Bronchial epithelial cell (primary cell): ENCODE results near the gene RNU2-63P. TPM values are rescaled to one million over a fixed set of nuclear protein-coding genes. Genes with fewer than 3 reads are reported as not detected.
"Not testable (repeated sequence)": the region's sequence is repeated elsewhere in the genome, so short reads cannot be mapped to it uniquely, and the experiment has no call there.

ENCODE experiments used
- DNase-seq: peaks from one replicate; pipeline ENCODE4 v3.0.0-alpha.2; 2010; ENCODE audit warnings: low read depth
- FAIRE-seq: peaks from 2 replicates; lab custom pipeline; 2011; peaks lifted over from hg19 to GRCh38; lab: Jason Lieb, UNC
- H3K27me3 ChIP-seq: 2 replicates; pipeline ENCODE4 v1.5.1; 2011; ENCODE audit warnings: low read length; ENCODE audit not compliant: control insufficient read depth, insufficient read depth
- H3K36me3 ChIP-seq: 2 replicates; pipeline ENCODE4 v1.5.1; 2011; ENCODE audit warnings: low read length; ENCODE audit not compliant: control insufficient read depth, insufficient read depth
- H3K4me3 ChIP-seq: 2 replicates; pipeline ENCODE4 v1.5.1; 2011; ENCODE audit warnings: mild to moderate bottlenecking, low read depth, low read length, control low read depth
- total RNA-seq: library from RNA; depleted of rRNA; stranded (reverse); fragments of >200 nt; gene quantifications from 2 replicates; pipeline ENCODE4 v1.2.1, GENCODE V29; 2014

The RNU2-63P gene
- total RNA-seq, 1 donor from 2014 or later = not detected

- not testable (repeated sequence) for FAIRE-seq
Measured at GRCh38 chr2:87972385-87972784, 44.0 kb downstream of the RNU2-63P start.

More at GRCh38 chr2:87972385-87972784, 44.0 kb downstream of the RNU2-63P start:
- not testable (repeated sequence) for H3K36me3 ChIP-seq, H3K27me3 ChIP-seq, H3K4me3 ChIP-seq, DNase-seq

Other genes with a start within 250 kb of the RNU2-63P start
- gene RGPD2, start 190.8 kb downstream of the RNU2-63P start, total RNA-seq = 3.2 and 6.9 TPM in 2 replicates
- 8.4 and 13.6 TPM in 2 replicates for gene KRCC1, start 39.2 kb upstream of the RNU2-63P start, total RNA-seq
- gene SMYD1, start 51.3 kb upstream of the RNU2-63P start, total RNA-seq = not detected in 2 replicates
- gene FABP1, start 111.5 kb upstream of the RNU2-63P start, total RNA-seq = not detected in 2 replicates
- 2.4 and 8.1 TPM in 2 replicates for gene THNSL2, start 153.8 kb upstream of the RNU2-63P start, total RNA-seq